ENCODE measurements around the gene ANXA1. TPM values are rescaled to one million over a fixed set of nuclear protein-coding genes. Genes with fewer than 3 reads are reported as not detected.
A peak's percentile ranks its signal among the peaks of the same experiment; 100 is the strongest.
"Not testable (repeated sequence)": the region's sequence is repeated elsewhere in the genome, so short reads cannot be mapped to it uniquely, and the experiment has no call there.

ANXA1 gene
- total and polyA plus RNA-seq, 7 donors = 52.5 to 214 (median 135) TPM

DNA sequence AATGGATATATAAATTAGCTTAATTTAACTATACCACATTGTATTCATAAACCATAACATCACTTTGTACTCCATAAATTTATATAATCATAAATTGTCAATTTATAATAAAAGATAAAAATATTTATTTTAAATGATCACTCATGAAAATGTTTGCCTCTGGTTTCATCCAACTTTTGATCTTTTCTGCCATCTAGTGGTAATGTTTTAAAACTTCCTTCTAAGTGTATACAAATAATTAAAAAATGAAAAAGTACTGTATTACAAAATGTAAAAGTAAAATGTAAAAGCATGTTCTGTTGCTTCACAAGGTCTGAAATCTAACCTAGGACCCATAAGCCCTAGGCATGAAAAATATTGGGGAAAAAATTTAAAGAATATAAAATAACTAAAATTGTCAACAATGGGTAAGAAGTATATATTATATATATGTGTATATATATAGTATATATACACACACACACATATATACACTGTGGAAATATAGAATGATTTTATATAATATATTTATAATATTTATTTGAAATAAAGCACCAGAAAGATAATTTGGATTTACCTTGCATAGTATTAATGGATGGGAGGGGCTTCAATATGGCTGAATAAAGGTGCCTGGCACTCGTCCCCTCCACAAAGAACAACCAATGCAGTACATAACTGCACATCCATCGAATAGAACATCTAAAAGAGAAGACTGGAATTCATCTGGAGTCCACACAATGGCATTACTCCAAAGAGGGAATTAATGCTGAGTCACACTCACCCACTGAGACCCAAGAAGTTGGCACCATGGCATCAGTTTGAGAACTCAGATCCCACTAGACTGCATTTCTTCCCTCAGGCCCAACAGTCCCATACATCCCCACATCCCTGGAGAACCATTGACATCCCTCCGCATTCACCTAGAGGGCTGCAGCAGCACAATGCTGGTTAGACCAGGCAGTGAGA, 32.5 kb downstream of the ANXA1 start:
- DNase-seq = no peak
- H3K9me3 ChIP-seq = no peaks in the 10 kb centered on the region
- H3K27me3 ChIP-seq = no peaks in the 10 kb centered on the region
- intact Hi-C loops (cut with DNase I) = loop anchor here (5.0 kb wide), 2 partner anchors 152 to 327 kb away; no protein-coding TSS in a partner anchor
- H3K4me1 ChIP-seq = peaks cover 0 to 14% (median 7%) of the 10 kb centered on the region in 4 donors
- H3K36me3 ChIP-seq = no peaks in the 10 kb centered on the region
- TF ChIP-seq, protein P1, sequence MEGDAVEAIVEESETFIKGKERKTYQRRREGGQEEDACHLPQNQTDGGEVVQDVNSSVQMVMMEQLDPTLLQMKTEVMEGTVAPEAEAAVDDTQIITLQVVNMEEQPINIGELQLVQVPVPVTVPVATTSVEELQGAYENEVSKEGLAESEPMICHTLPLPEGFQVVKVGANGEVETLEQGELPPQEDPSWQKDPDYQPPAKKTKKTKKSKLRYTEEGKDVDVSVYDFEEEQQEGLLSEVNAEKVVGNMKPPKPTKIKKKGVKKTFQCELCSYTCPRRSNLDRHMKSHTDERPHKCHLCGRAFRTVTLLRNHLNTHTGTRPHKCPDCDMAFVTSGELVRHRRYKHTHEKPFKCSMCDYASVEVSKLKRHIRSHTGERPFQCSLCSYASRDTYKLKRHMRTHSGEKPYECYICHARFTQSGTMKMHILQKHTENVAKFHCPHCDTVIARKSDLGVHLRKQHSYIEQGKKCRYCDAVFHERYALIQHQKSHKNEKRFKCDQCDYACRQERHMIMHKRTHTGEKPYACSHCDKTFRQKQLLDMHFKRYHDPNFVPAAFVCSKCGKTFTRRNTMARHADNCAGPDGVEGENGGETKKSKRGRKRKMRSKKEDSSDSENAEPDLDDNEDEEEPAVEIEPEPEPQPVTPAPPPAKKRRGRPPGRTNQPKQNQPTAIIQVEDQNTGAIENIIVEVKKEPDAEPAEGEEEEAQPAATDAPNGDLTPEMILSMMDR (IDR thresholded peaks at IDR 0.05) = peak in 3 of 4 experiments; percentile 34 to 49 (median 36)
- TF ChIP-seq POLR2AphosphoS5 (IDR thresholded peaks at IDR 0.05) = no peak
- TF ChIP-seq POLR2A (IDR thresholded peaks at IDR 0.05) = no peak
- no peak overlapping the region for H3K4me3 ChIP-seq
- 52 to 61% methylated on average over 3 of the region's 3 CpGs for WGBS, 2 donors
- H3K27ac ChIP-seq = no peak overlapping the region

DNA sequence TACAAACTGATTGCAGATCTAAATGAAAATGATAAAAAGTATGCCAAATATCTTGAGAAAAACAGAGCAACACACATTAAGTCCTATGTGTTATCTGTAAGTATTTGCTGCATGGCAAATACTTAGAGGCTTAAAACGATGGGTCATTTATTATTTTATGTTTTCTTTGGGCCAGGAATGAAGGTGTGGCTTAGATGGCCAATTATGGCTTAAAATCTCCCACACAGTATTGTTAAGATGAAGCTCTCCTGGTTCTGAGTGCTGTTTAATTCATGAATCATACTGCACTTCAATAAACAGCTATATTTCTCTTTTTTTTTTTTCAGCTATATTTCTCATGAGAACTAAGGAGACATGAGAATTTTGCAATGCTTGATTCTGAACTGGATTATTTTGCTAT, 39.4 kb downstream of the ANXA1 start:
- H3K4me1 ChIP-seq; H3K27me3 ChIP-seq; H3K27ac ChIP-seq; H3K4me3 ChIP-seq; intact Hi-C loops (cut with DNase I); H3K36me3 ChIP-seq; DNase-seq; H3K9me3 ChIP-seq: not testable (repeated sequence)
- 5 to 94% methylated on average over 1 of the region's 1 CpG for WGBS, 2 donors

DNA sequence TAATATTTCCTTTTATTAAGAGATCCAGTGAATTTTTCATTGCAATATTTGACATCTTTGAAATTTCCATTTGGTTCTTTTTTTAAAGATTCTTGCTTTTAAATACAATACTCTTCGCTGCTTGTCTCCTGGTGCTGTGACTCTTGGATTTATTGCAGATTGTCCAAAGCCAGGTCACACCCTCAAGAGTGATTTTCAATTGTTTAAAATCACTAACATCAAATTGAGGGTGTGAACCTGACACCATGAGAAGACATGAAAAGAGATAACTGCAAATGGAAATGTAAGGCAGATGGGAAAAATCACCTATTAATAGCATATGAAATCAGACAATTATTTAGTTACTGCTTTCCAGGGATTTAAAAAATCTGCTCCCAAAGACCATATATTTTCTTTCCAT, 42.6 kb downstream of the ANXA1 start:
- no peaks in the 10 kb centered on the region for H3K27me3 ChIP-seq
- no peak for DNase-seq
- no peaks in the 10 kb centered on the region for H3K4me1 ChIP-seq
- TF ChIP-seq, protein P1 (IDR thresholded peaks at IDR 0.05) = no peak
- TF ChIP-seq POLR2A (IDR thresholded peaks at IDR 0.05) = no peak
- TF ChIP-seq POLR2AphosphoS5 (IDR thresholded peaks at IDR 0.05) = no peak
- no peak for TF ChIP-seq EP300 (IDR thresholded peaks at IDR 0.05)
- no peak overlapping the region for H3K27ac ChIP-seq
- intact Hi-C loops (cut with DNase I) = no loop called here
- 43 to 72% methylated on average over 1 of the region's 1 CpG for WGBS, 2 donors
- H3K9me3 ChIP-seq = no peaks in the 10 kb centered on the region
- no peaks in the 10 kb centered on the region for H3K36me3 ChIP-seq
- H3K4me3 ChIP-seq = no peak overlapping the region

DNA sequence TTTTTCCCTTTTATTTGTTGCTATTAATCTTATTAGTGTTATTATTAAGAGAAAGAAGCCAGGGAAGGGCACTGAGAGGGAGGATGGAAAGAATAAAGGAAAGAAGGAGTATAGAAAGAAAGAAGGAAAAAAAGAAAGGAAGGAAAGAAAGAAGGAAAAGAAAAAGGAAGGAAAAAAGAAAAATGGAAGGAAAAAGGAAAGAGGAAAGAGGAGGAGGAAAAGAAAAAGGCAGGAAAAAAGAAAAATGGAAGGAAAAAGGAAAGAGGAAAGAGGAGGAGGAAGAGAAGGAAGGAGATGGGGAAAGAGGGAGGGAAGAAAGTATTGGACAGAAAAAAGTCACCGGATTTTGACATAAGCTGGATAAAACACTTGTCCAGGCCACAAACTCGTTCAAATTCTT, 47.8 kb downstream of the ANXA1 start:
- WGBS, 2 donors = 55 to 69% methylated on average over 2 of the region's 2 CpGs
- Histone ChIP-seq H3K27ac (no peak overlapping the region), H3K36me3 (no peaks in the 10 kb centered on the region), H3K4me3 (no peak overlapping the region), H3K4me1 (no peaks in the 10 kb centered on the region), H3K27me3 (no peaks in the 10 kb centered on the region), H3K9me3 (no peaks in the 10 kb centered on the region)
- intact Hi-C loops (cut with DNase I) = no loop called here
- DNase-seq = no peak
- TF ChIP-seq POLR2AphosphoS5 (IDR thresholded peaks at IDR 0.05) = no peak
- no peak for TF ChIP-seq EP300 (IDR thresholded peaks at IDR 0.05)
- TF ChIP-seq, protein P1 (IDR thresholded peaks at IDR 0.05) = no peak
- no peak for TF ChIP-seq POLR2A (IDR thresholded peaks at IDR 0.05)

DNA sequence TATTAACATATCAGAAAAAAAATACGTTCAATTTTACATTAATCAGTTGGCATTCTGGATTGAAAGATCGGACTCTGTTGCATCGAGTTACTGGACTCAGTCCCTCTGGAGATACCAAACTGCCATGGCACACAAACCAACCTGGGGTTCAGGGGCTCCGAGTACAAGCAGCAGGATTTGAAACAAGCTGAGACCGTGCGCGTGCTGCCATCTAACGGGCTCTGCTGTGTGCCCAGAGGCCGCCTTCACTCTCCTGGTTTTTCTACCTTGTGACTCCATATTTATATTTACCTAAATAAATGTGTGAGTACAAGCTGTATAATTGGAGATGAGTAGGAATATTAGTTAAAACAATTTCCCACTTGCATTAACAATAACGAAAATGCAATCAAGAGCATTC, 48.2 kb downstream of the ANXA1 start:
- TF ChIP-seq, protein P1 (IDR thresholded peaks at IDR 0.05) = no peak
- TF ChIP-seq POLR2AphosphoS5 (IDR thresholded peaks at IDR 0.05) (no peak), EP300 (IDR thresholded peaks at IDR 0.05) (no peak), POLR2A (IDR thresholded peaks at IDR 0.05) (no peak)
- no peak overlapping the region for H3K27ac ChIP-seq
- WGBS, 2 donors = 44 to 64% methylated on average over 10 of the region's 10 CpGs
- H3K27me3 ChIP-seq = no peaks in the 10 kb centered on the region
- no peak for DNase-seq
- no peaks in the 10 kb centered on the region for H3K36me3 ChIP-seq
- intact Hi-C loops (cut with DNase I) = no loop called here
- no peaks in the 10 kb centered on the region for H3K9me3 ChIP-seq
- no peaks in the 10 kb centered on the region for H3K4me1 ChIP-seq
- H3K4me3 ChIP-seq = no peak overlapping the region

Measured in sigmoid colon (tissue), 7 donors.